Mesangial cell (primary cell): Measurements from ENCODE around the gene YARS2. TPM values are rescaled to one million over a fixed set of nuclear protein-coding genes. Genes with fewer than 3 reads are reported as not detected.

Experiments used
- total RNA-seq: library from RNA; depleted of rRNA; stranded (reverse); fragments of >200 nt; gene quantifications from 2 replicates; pipeline ENCODE4 v1.2.3, GENCODE V29; 2015

Gene YARS2
- 24.1 and 34.2 TPM in 2 replicates for total RNA-seq

GRCh38 chr12:32755654-32756475 lies at the start of gene YARS2:
TSS of gene YARS2 (minus strand) at chr12:32755897. CDS start at chr12:32755874, 23 bp downstream.

Other genes starting within 250 kb of the YARS2 start
- gene DNM1L, start 76.6 kb downstream of the YARS2 start, total RNA-seq = 37.0 and 57.8 TPM in 2 replicates
- gene PKP2, start 140.9 kb upstream of the YARS2 start, total RNA-seq = 7.7 and 18.0 TPM in 2 replicates